Karpas-422 (cell line): ENCODE data around the gene RALGAPB. TPM values are rescaled to one million over a fixed set of nuclear protein-coding genes. Genes with fewer than 3 reads are reported as not detected.
A peak's percentile ranks its signal among the peaks of the same experiment; 100 is the strongest.

Source experiments
- DNase-seq: peaks from one replicate; pipeline ENCODE4 v3.0.0-alpha.2; 2015
- H2AFZ ChIP-seq: fragments of 200-600 bp; sonication (generic); 2 replicates; pipeline ENCODE4 v1.6.1; 2014; ENCODE audit warnings: antibody characterized with exemption, low read length, mixed read lengths
- H3K27ac ChIP-seq: fragments of 200-600 bp; sonication (generic); 2 replicates; pipeline ENCODE4 v1.5.1; 2014; ENCODE audit warnings: mild to moderate bottlenecking, low read length, moderate library complexity
- H3K27me3 ChIP-seq: fragments of 200-600 bp; sonication (generic); 2 replicates; pipeline ENCODE4 v1.6.1; 2014; ENCODE audit warnings: low read length, mixed read lengths
- H3K36me3 ChIP-seq: fragments of 200-600 bp; sonication (generic); 2 replicates; pipeline ENCODE4 v1.6.1; 2014; ENCODE audit warnings: low read length, mixed read lengths; ENCODE audit not compliant: insufficient read depth
- H3K4me1 ChIP-seq: fragments of 200-600 bp; sonication (generic); 2 replicates; pipeline ENCODE4 v1.6.1; 2014; ENCODE audit warnings: mild to moderate bottlenecking, low read length, mixed read lengths
- H3K4me2 ChIP-seq: fragments of 200-600 bp; sonication (generic); 2 replicates; pipeline ENCODE4 v1.6.1; 2014; ENCODE audit warnings: low read length, low read depth, mild to moderate bottlenecking; ENCODE audit not compliant: poor library complexity, severe bottlenecking
- H3K4me3 ChIP-seq: fragments of 200-600 bp; sonication (generic); 2 replicates; pipeline ENCODE4 v1.5.1; 2014; ENCODE audit warnings: mild to moderate bottlenecking, antibody characterized with exemption, low read length, mixed read lengths
- H3K79me2 ChIP-seq: fragments of 200-600 bp; sonication (generic); 2 replicates; pipeline ENCODE4 v1.6.1; 2014; ENCODE audit warnings: mild to moderate bottlenecking, low read length, mixed read lengths
- H3K9ac ChIP-seq: fragments of 200-600 bp; sonication (generic); 2 replicates; pipeline ENCODE4 v1.6.0; 2014; ENCODE audit warnings: low read length
- H3K9me2 ChIP-seq: fragments of 200-600 bp; sonication (generic), shearing (Covaris generic); replicated peaks from 2 replicates; pipeline ENCODE4 v1.6.0; 2014; ENCODE audit warnings: mild to moderate bottlenecking, low read length, moderate library complexity; ENCODE audit not compliant: insufficient read depth
- H3K9me3 ChIP-seq: fragments of 300-700, 200-600 bp; sonication (generic); 2 replicates; pipeline ENCODE4 v1.6.1; 2014; ENCODE audit warnings: low read length, mixed read lengths
- H4K20me1 ChIP-seq: fragments of 200-600 bp; sonication (generic); 2 replicates; pipeline ENCODE4 v1.6.1; 2014; ENCODE audit warnings: mild to moderate bottlenecking, antibody characterized with exemption, low read length, low read depth; ENCODE audit not compliant: insufficient read depth
- small RNA-seq: library from RNA; depleted of rRNA; stranded (forward); fragments of <200 nt; gene quantifications from one replicate; pipeline ENCODE3, GENCODE V24; 2014
- total RNA-seq: library from RNA; depleted of rRNA; stranded (reverse); fragments of >200 nt; shearing (Covaris generic); gene quantifications from 2 replicates; pipeline ENCODE4 v1.2.3, GENCODE V29; 2014; ENCODE audit warnings: low replicate concordance; rRNA removed

Gene RALGAPB
- total RNA-seq, 1 experiment from 2014 or later, result 58.6 TPM

DNA sequence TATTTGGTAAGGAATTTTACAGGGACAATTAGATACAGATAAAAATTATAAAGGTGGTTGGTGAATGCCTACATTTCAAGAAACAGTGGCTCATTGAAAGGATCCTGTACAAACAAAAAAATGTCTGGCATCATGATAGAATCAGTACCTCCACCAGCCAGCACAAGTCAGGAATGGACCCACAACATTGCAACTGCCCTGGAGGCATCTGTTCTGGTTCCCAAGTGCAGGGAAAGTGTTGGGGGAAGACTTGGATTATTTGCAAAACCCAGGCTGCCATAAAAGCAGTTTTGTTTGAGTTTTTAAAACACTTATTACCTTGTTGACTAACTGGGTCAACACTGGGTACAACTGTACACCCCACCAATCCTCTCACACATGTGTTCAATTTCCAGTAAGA, 153.3 kb downstream of the RALGAPB start:
- Histone ChIP-seq H4K20me1 (no peaks in the 10 kb centered on the region), H3K27me3 (no peaks in the 10 kb centered on the region), H3K9ac (no peak overlapping the region), H3K79me2 (no peaks in the 10 kb centered on the region), H3K4me1 (peaks cover 7% of the 10 kb centered on the region), H3K9me3 (no peaks in the 10 kb centered on the region), H3K9me2 (no peaks in the 10 kb centered on the region), H3K4me2 (no peak overlapping the region), H3K36me3 (no peaks in the 10 kb centered on the region), H3K27ac (no peak overlapping the region), H3K4me3 (no peak overlapping the region), H2AFZ (no peak overlapping the region)
- no peak for DNase-seq

DNA sequence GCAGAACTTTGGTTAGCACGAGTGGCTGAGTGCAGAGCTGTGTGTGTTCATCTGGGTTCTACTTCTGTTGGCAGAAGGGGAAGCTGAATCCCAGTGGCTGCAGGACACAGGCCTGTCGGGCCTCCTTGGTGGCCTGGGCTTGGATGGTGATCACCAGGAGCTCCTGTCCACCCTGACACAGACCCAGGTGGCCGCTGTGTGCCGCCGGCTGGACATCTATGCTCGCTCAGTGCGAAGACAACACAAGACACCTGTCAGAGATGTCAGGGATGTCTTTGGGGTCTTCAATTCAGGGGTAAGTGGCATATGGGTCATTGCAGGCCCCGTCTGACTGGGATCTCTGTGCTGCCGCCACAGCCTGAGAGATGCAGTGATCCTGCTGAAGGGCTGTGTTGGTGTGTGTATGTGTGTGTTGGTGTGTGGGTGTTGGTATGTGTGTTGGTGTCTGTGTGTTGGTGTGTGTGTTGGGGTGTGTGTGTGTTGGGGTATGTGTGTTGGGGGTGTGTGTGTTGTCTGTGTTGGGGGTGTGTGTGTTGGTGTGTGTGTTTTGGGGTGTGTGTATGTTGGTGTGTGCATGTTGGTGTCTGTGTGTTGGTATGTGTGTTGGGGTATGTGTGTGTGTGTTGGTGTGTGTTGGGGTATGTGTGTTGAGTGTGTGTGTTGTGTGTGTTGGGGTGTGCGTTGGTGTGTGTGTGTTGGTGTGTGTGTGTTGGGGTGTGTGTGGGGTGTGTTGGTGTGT, 154.4 kb downstream of the RALGAPB start:
- Histone ChIP-seq H3K9me2 (no peaks in the 10 kb centered on the region), H3K9me3 (no peaks in the 10 kb centered on the region), H2AFZ (no peak overlapping the region), H3K79me2 (no peaks in the 10 kb centered on the region), H3K4me1 (peaks cover 7% of the 10 kb centered on the region), H3K27me3 (no peaks in the 10 kb centered on the region), H3K4me2 (no peak overlapping the region), H3K27ac (no peak overlapping the region), H3K4me3 (no peak overlapping the region), H3K9ac (no peak overlapping the region), H3K36me3 (no peaks in the 10 kb centered on the region), H4K20me1 (no peaks in the 10 kb centered on the region)
- no peak for DNase-seq

Small RNA genes lying within 50 kb of the gene (small RNA-seq; reads per million reads assigned to genes)
- gene MIR548O2 (not detected), gene RF00056 (not detected), gene SNORA60 (12.4 reads per million, percentile 93 among the genes with 10 or more reads in this experiment), gene SNORA71A (14.8 reads per million, percentile 95 among the genes with 10 or more reads in this experiment), gene SNORA71B (66.8 reads per million, percentile 99 among the genes with 10 or more reads in this experiment), gene SNORA71C (4.7 reads per million, percentile 78 among the genes with 10 or more reads in this experiment), gene SNORA71D (392 reads per million, percentile 100 among the genes with 10 or more reads in this experiment), gene SNORA71E (not detected)

Other genes with a start within 250 kb of the RALGAPB start
- gene KIAA1755, start 212.1 kb upstream of the RALGAPB start, total RNA-seq, result not detected in 2 replicates
- gene BPI, start 168.7 kb upstream of the RALGAPB start, total RNA-seq, result not detected in 2 replicates
- not detected in 2 replicates for gene LBP, start 126.4 kb upstream of the RALGAPB start, total RNA-seq
- gene SNHG17, start 37.5 kb upstream of the RALGAPB start, total RNA-seq, result 27.3 and 36.4 TPM in 2 replicates
- gene ADIG, start 108.4 kb downstream of the RALGAPB start, total RNA-seq, result not detected in 2 replicates
- 1.4 TPM in 1 of 2 replicates, not detected in the other for gene ARHGAP40, start 129.0 kb downstream of the RALGAPB start, total RNA-seq